Stimulated activated CD4-positive, alpha-beta T cell treated with anti-CD3 and anti-CD28 coated beads, Interleukin-4, amount 100 ng/mL, for 48 hours (primary cell): ENCODE measurements around the gene AARSD1.
"Not testable (repeated sequence)": the region's sequence is repeated elsewhere in the genome, so short reads cannot be mapped to it uniquely, and the experiment has no call there.

Experiments used
- DNase-seq, 2 donors: peaks; one replicate each; pipeline ENCODE4 v3.0.0-alpha.2; 2020; ENCODE audit warnings: low read depth in 2 of 2

The AARSD1 gene, protein sequence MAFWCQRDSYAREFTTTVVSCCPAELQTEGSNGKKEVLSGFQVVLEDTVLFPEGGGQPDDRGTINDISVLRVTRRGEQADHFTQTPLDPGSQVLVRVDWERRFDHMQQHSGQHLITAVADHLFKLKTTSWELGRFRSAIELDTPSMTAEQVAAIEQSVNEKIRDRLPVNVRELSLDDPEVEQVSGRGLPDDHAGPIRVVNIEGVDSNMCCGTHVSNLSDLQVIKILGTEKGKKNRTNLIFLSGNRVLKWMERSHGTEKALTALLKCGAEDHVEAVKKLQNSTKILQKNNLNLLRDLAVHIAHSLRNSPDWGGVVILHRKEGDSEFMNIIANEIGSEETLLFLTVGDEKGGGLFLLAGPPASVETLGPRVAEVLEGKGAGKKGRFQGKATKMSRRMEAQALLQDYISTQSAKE

DNA sequence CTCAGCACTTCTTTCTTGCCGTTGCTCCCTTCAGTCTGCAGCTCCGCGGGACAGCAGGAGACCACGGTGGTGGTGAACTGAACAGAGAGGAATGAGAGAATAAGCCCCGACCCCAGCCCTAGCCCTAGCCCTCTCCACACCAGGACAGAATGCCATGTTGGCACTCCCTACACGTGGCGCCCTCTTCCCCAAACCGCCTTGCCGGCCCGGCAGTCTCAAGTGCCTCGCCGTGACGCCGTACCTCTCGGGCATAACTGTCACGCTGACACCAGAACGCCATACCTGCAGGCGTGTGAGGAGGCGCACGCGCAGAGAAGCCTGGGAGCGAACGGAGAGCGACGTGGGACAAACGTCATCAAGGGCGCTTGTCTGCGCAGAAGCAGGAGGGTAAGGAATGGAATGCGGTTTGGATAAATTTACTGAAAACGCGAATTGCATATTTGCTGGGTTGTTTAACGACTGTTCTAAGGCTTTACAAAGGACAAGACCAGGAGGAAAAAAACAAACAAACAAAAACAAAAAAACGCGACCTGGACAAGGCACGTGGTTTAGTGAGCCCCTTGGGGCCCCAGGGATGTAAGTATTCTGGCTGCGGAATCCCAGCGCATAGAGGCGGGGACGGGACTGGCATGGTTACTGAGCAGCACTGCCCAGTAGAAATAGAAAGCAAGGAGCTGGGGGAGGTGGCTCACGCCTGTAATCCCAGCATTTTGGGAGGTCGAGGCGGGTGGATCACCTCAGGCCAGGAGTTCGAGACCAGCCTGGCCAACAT lies at the start of gene AARSD1:
TSS of gene AARSD1 (minus strand) at position 294 of the 772 bp plus-strand sequence. CDS start at position 280, 14 bp downstream.
- peak; percentile 85 to 89 for DNase-seq

DNA sequence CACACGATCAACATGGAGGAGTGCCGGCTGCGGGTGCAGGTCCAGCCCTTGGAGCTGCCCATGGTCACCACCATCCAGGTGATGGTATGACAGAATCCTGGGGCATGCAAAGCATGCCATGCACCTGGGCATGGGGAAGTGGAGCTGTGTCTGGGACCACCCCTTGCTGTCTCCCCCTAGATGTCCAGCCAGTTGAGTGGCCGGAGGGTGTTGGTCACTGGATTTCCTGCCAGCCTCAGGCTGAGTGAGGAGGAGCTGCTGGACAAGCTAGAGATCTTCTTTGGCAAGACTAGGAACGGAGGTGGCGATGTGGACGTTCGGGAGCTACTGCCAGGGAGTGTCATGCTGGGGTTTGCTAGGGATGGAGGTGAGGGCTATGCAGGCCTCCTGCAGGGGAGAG lies 49.0 kb upstream of the AARSD1 start:
- DNase-seq: no peak

DNA sequence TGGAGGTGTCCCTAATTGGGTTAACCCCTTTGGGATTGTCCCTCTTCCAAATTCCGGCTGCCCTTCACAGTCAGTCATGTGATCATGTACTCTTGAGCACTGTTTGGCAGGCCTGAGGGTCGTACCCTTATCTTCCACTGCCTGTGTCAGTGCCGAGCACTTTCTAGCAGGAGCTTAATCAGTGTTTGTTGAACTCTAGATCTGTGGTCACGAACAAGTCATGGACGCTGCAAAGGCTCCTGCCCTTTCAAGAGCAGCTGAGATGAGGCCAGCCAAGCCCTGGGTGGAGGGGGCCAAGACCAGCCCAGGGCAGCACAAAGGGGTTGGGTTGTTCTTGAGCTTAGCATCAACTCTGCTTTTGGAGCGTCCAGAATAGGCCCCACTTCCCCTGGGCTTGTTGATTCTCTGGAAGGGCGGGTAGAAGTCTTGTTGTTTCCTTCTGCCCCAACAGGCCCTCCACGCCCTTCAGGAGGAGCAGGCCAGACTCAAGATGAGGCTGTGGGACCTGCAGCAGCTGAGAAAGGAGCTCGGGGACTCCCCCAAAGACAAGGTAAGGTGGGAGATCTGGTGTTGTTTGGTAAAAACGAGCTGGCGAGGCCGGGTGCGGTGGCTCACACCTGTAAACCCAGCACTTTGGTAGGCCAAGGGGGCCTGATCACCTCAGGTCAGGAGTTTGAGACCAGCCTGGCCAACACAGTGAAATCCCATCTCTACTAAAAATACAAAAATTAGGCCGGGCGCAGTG lies 47.6 kb upstream of the AARSD1 start:
- no peak for DNase-seq

DNA sequence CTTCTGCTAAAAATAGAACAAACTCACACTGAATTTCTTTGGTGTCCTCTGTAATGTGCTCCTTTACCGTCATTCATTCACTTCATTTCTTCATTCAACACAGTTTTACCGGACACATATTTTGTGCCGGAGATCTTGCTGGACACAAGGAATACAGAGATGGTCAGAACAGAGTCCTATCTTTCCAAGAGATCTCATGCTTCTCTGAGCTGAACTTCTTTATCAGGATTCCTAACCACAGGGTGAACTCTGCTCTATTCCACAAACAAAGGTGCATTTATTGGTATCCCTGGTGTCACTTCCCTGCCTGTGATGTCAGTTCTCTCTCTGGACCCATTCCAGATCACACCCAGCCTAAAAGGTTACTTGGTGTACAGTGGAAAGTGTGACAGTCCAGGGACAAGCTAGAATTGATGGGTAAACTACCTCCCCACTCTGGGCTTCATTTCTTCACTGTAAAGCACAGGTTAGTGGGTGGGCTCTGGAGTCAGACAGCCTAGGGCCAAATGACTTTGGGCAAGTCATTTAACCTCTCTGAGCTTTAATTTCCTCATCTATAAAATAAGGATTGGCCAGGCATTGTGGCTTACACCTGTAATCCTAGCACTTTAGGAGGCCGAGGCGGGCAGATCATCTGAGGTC lies 46.5 kb upstream of the AARSD1 start:
- DNase-seq: no peak

DNA sequence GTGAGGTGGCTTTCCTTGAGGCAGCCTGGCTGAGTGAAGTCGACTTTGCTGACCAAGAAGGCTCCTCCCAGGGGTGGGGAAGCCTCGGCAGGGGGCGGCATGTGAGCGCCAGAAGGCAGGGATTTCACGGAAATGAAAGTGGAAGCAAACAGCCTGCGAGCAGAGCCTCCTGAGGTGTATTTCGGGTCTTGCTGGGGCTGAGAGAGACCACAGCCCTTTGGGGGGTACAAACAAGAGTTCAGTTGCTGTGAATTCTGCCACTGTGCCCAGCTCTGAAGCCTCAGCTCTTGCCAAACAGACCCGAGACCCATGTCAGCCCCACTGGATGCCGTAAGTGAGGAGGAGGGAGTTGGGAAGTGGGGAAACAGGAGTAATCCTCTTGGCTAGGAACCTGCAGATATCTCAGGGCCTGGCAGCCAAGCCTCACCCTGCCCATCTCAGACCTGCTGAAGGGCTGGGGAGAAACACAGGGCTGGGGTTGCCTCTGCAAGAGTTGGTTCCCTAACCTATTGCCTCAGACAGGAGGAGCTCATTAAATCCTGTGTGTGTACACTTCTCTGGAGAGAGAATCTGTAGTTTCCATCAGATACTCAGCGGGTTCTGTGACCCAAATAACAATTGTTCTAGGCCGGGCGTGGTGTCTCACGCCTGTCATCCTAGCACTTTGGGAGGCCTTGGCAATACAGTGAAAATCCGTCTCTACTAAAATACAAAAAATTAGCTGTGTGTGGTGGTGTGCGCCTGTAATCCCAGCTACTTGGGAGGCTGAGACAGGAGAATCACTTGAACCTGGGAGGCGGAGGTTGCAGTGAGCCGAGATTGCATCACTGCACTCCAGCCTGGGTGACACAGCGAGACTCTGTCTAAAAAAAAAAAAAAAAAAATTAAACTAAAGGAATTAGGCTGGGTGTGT lies 42.6 kb upstream of the AARSD1 start, which contains the start of gene IFI35:
TSS of gene IFI35 (plus strand) at position 146 of the 913 bp plus-strand sequence. CDS start at position 310, 164 bp downstream.
- DNase-seq: peak; percentile 73 to 84

DNA sequence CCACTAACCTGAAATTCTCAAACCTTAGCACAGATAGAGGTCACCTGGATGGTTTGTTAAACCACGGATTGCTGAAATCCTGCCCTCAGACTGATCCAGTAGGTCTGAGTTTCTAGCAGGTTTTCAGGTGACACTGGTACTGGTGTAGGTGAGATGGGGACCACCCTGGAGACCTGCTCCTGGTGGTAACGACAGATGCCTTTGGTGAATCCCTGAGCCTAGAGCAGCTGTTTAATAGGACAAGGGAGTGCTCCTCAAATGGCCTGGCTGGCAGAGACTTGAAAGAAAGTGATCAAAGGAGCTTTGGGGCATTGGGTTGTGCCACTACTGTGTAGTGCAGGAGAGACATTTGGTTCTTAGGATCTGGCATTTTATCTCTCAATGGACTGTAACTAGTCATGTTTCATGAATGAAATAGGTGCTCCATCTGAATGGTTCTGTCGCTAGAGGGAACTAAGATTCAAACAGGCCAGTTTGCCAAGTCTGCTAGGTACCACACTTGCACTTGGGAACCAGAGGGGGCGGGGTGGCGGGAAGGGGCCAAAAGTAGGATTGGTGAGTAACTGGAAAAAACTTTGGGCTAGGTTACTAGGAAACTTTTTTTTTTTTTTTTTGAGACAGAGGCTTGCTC lies 39.4 kb upstream of the AARSD1 start:
- no peak for DNase-seq

DNA sequence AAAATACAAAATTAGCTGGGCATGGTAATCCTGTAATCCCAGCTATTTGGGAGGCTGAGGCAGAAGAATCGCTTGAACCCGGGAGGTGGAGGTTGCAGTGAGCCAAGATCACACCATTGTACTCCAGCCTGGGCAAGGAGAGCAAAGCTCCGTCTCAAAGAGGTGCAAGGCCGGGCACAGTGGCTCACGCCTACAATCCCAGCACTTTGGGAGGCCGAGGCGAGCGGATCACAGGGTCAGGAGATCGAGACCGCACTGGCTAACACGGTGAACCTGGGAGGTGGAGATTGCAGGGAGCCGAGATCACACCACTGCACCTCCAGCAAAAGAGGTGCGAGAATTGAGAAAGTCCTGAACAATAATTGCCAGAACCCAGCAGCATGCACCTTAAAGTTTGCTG lies 36.6 kb upstream of the AARSD1 start:
- not testable (repeated sequence) for DNase-seq

DNA sequence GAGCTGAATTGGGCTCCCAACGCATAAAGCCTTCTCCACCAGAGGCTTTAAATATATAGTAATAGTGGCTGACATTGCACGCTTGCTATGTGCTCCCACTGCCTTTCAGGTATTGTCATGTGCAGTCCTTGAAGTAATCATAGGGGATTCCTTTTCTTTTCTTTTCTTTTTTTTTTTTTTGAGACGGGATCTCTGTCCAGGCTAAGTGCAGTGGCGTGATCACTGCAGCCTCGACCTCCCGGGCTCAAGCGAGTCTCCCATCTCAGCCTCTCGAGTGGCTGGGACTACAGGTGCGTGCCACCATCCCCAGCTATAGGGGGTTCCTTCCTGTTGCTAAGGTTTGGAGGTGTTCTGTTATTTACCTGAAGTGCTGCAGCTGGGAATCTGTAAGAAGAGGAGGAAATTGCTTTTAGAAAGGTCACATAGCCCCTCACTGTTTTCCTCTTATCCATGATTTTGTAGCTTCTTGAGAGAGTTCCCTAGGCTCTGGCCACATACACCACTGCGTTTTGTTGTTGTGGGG lies 34.8 kb upstream of the AARSD1 start:
- DNase-seq: no peak

DNA sequence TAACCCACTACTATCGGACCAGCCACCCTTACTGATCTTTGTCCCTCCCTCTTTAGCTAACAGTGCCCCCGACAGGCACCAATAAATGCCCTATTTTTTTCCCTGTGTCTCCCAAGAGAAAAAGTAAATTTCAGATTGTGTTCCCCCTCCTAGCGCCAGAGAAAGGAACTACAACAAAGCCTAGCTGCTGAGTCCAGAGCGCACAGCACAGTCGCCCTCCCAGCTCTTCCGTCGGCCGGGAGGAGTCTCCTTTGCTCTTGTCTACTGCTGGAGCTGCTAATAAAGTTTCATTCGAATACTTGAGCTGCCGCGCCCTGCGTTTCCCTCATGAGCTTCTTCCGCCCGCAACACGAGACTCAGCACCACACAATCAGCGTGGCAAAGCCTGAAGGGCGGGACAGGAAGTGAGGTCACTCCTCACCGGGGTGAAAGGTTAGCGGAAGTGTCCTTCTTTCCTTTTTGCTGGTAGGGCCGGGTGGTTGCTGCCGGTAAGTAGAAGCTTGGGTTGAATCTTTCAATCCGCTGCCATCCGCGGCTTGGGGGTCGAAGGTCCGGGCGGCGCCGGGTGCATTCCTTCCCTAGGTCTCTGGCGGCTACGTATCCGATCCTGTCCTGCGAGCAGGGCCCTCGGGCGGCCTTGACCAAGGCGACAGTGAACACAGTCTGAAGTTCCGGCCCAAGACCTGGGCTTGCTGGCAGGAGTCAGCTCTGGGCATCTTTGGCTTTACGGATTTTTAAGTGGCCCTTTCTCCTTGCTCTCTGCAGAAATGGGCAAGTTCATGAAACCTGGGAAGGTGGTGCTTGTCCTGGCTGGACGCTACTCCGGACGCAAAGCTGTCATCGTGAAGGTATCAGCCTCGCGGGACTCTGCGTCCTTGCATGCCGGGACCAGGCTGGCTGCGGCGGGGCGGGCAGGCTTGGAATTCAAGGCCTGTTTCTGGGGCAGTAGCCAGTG lies 34.0 kb upstream of the AARSD1 start, which contains the start of gene RPL27:
TSS of gene RPL27 (plus strand) at position 436 of the 955 bp plus-strand sequence. CDS start at position 768, 332 bp downstream.
- DNase-seq: peak; percentile 90 to 95

DNA sequence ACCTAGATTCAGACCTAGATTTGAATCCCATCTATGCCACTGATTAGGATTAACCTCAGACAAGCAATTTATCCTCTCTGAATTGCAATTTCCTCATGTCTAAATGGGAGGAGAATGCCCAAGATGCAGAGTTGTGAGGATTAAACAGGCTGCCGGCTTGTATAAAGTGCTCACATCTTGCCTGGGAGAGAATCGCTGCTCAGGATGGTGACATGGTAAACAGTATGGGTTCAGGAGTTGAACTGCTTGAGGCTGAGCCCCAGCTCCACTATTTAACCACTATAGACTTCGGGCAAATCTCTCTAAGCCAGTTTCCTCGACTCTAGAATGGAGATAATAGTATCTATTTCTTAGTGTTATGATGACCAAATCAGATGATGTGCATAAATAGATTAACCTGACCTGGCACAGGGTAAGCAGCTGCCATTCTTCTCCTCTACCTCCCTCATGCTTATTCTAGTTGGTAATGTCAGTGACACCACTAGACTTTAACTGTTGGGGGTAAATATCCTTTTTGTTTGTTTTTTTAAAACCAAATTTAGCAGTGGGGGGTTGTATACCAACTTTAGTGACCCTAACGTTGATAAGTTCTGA lies 33.2 kb upstream of the AARSD1 start:
- DNase-seq: no peak

DNA sequence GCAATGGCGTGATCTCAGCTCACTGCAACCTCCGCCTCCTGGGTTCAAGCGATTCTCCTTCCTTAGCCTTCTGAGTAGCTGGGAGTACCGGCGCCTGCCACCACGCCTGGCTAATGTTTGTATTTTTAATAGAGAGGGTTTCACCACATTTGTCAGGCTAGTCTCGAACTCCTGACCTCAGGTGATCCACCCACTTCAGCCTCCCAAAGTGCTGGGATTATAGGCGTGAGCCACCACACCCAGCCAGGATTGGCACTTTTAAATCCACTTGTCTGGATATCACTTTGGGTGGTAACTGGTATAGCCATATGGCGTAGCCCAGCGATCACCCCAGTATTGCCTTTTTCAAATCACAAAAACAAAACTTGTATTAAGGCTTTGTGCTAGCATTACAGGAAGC lies 29.7 kb upstream of the AARSD1 start:
- not testable (repeated sequence) for DNase-seq

DNA sequence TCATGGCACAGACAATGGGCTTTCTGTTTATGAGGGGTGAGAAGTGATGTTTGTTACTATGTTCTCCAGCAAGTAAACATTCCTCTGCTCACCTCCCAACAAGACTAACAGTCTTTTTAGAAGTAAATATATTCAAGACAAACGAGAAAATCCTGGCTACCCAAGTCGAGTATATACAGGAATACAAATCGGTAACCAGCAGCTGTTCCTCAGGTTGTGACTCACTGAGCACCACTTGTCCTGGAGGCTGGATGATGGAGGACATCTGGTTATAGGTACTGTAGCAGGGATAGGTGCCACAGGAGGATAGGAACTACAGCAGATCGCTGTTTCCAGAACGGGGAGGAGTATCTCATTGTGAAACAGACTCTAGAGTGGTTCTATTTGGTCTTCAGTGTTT lies 28.6 kb upstream of the AARSD1 start:
- DNase-seq: no peak

DNA sequence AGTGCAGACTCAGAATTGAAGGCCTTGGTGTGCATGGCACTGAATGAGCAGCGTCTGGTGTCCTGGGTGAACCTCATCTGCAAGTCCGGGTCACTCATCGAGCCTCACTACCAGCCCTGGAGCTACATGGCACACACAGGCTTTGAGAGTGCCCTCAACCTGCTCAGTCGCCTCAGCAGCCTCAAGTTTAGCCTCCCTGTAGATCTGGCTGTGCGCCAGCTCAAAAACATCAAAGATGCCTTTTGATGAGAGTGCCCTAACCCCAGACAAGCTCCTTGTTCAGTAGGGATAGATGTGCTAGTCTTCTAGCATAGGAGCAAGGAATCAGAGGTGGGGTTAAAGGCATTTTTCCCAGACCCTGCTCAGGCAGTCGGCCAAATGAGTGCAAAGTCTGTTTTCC lies 27.2 kb upstream of the AARSD1 start:
- DNase-seq: no peak

DNA sequence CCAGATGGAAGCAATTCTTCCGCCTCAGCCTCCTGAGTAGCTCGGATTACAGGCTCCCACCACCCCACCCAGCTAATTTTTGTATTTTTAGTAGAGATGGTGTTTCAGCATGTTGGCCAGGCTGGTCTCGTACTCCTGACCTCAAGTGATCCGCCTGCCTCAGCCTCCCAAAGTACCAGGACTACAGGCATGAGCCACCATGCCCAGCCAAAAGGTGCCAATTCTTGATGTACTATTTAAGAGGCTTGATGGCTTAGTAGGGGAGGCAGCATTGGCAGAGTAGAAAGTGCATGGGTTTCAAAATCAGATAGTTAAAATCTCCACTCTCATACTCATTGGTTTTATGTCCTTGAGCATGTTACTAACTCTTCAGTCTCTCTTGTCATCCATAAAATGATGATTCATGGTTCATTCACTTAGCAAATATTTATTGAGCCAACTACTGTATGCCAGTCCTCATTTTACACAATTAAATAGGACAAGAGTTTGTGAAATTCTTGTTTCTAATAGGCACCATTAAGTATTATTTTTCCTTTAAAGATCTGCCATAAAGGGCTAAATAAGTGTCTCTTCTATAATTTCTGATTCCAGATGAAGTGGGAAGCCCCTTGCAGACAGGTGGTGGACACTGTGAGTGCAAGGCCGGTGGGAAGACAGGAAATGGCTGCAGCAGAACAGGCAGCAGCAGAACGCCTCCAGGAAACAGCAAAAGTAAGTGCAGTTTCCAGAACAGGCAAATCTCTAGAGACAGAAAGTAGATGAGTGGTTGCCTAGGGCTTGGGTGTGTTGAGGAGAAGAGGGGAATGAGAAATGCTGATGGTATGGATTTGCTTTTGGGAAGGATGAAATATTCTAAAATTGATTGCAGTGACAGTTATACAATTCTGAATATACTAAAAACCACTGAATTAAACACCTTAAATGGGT lies 25.7 kb upstream of the AARSD1 start:
- DNase-seq: no peak

DNA sequence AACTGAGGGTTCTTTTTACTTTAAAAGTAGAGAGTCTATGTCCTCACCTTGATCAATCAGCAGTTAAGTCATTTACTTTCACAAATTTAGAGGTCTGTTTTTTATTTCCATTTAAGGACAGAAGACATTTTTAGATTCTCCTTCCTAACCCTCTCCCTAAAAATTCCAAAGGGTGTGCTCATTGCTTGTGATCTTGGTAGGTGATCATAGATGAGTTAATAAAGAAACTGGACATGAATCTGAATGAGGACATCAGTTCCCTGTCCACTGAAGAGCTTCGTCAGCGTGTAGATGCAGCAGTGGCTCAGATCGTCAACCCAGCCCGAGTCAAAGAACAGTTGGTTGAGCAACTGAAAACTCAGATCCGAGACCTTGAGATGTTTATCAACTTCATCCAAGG lies 24.9 kb upstream of the AARSD1 start:
- no peak for DNase-seq

DNA sequence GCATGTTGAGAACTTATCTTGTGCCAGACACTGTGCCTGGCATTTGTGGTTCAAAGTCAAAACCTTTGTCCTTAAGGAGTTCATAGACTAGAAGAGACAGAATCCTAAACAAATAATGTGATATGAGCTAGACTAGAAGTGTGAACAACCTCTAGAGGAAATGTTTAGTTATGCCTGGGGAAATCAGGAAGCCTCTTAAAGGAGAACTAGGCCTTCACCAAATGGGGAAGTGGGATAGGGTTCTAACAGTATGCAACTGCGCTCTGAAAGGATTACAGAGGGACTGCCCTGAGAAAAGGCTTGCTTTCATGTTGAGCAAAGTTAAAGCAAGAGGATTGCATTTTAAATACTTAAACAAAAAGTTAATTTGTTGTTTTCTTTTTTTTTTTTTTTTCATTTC lies 21.0 kb upstream of the AARSD1 start:
- DNase-seq: no peak

DNA sequence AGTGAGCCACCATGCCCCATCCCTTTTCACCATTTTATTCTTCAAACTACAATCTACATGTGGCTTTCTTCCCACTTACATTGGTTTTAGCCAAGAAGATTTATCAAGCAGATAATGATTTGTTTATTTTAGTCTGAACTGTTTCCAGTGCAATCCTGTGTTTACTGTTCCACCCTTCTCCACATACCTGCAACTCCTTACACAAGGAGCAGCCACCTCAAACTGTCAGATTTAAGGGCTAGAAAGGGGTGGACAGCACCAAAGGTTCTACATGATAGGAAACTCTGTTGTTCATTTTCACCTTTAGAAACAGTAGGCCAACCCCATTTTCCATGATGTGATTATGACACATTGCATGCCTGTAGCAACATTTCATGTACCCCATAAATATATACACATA lies 18.0 kb upstream of the AARSD1 start:
- no peak for DNase-seq
